ENCODE data around the gene SLC29A2. TPM values are rescaled to one million over a fixed set of nuclear protein-coding genes. Genes with fewer than 3 reads are reported as not detected.

The SLC29A2 gene
- polyA plus RNA-seq, 1 of the 3 experiments (the other 2 are of a cell fraction): 3.2 TPM

DNA sequence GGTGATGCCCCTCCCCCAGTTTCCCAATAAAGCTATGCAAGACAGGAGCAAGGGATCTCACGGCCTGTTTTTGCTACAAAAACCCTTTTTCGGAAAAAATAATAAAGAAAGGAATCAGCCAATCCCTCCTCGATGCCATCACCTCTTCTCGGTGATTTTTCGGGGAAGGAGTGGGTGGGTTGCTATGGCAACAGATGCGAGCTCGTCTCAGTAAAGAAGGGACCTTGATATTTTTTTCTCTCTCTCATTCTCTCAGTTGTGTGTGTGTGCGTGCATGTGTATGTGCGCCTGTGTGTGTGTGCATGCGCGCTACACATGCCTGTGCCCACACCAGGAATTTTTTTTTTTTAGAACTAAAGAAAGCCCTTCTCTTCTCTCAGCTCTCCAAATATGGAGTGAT, 45.4 kb upstream of the SLC29A2 start (continued):
- TF ChIP-seq RCOR1 (IDR thresholded peaks at IDR 0.05; ENCODE audit: low read length) (no peak), RFX5 (IDR thresholded peaks at IDR 0.05; ENCODE audit: low read length) (no peak), GATA2 (CRISPR knock-in tag; IDR thresholded peaks at IDR 0.05) (no peak)

DNA sequence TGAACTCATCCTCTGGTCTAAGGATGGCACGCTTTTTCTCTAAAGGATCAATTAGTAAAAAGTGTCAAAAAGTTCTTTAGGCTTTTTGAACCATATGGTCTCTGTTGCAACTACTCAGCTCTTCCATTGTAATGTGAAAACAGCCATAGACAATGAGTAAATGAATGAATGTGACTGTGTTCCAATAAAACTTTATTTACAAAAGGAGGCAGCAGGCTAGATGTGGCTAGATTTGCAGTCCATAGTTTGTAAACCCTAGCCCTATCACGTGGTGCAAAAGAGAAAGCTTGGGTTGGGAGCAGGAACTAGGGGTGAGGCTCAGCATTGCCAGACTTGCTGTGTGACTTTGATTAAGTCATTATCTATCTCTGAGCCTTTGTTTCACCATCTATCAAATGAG, 43.9 kb upstream of the SLC29A2 start:
- Histone ChIP-seq H3K36me3 (replicated peaks in 1 of 2; ENCODE audit: control insufficient read depth in 1 of 2, insufficient read depth in 2 of 2, low read length in 1 of 2) (no peaks in the 10 kb centered on the region), H3K9me2 (no peaks in the 10 kb centered on the region), H3K4me2 (no peak overlapping the region), H2AFZ (ENCODE audit: low read depth) (no peak overlapping the region), H3K4me1 (ENCODE audit: control insufficient read depth in 1 of 2, insufficient read depth in 2 of 2, low read depth in 1 of 2, low read length in 1 of 2) (peaks cover 4 to 8% of the 10 kb centered on the region in 2 experiments; a peak in 2 of 4 replicates), H3K4me3 (ENCODE audit: low read depth in 2 of 2, low read length in 1 of 2) (no peak overlapping the region), H3F3A (replicated peaks; ENCODE audit: insufficient read depth) (peaks cover 6% of the 10 kb centered on the region), H3K9ac (no peak overlapping the region), H3K27ac (ENCODE audit: low read depth in 2 of 2, low read length in 1 of 2) (no peak overlapping the region), H3K27me3 (ENCODE audit: insufficient read depth) (peaks cover 24% of the 10 kb centered on the region), H4K20me1 (ENCODE audit: insufficient read depth) (peaks cover 15% of the 10 kb centered on the region), H3K9me3 (no peaks in the 10 kb centered on the region), H3K79me2 (ENCODE audit: insufficient read depth) (no peaks in the 10 kb centered on the region)
- 21% methylated on average over 2 of the region's 2 CpGs for WGBS (ENCODE audit: low lambda C conversion rate)
- DNase-seq: no peak
- ChIA-PET POLR2A (no interaction called here), CTCF (interaction anchor here (3.0 to 22.6 kb wide), 4 partner anchors 1 to 29 kb away, joined by 13 to 617 read pairs (median 320); partner anchors contain the start of genes MRPL11 and NPAS4)
- TF ChIP-seq GATA2 (CRISPR knock-in tag; IDR thresholded peaks at IDR 0.05): no peak

DNA sequence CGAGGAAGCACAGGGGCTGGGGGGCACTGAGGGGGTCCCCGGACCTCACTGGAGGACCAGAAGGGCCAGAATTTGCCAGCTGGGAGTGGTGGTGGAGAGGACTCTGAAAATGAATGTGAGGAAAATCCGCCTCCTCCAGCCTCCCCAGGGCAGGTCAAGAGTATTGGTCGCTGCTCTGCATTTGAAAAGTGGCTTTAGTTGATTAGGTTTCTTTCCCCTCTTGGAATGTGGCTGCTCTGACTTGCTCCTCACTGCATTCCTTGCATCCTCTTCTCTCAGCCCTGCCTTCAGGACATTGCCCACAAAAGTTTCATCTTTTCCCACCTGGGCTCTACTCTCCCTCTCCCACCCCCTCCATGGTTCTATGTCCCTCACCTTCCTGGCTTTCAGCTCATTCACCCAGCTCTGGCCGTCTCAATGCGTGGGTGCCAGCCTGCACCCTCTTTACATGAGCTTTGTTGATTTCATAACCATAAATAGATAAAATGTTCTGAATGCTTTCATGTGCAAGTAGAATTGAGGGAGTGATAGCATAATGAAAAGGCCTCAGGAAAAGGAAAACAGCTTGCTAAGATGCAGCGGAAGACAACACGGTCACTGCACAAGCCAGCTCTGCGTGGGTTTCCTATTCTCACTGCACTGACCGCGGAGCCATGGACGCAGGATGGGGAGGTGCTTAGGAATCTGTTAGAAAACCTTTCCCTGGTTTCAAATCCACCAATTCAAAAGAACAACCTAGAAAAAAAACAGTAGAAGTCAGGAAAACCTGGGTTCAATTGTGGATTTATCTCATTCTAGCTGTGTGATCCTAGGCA, 42.8 kb upstream of the SLC29A2 start:
- Histone ChIP-seq H3K9me2 (no peaks in the 10 kb centered on the region), H3K36me3 (replicated peaks in 1 of 2; ENCODE audit: control insufficient read depth in 1 of 2, insufficient read depth in 2 of 2, low read length in 1 of 2) (no peaks in the 10 kb centered on the region), H3K9ac (no peak overlapping the region), H3K27ac (ENCODE audit: low read depth in 2 of 2, low read length in 1 of 2) (no peak overlapping the region), H4K20me1 (ENCODE audit: insufficient read depth) (peaks cover 12% of the 10 kb centered on the region), H2AFZ (ENCODE audit: low read depth) (no peak overlapping the region), H3K9me3 (no peaks in the 10 kb centered on the region), H3K4me1 (ENCODE audit: control insufficient read depth in 1 of 2, insufficient read depth in 2 of 2, low read depth in 1 of 2, low read length in 1 of 2) (peaks cover 3 to 4% of the 10 kb centered on the region in 2 experiments; a peak in 2 of 4 replicates), H3F3A (replicated peaks; ENCODE audit: insufficient read depth) (peaks cover 6% of the 10 kb centered on the region), H3K79me2 (ENCODE audit: insufficient read depth) (no peaks in the 10 kb centered on the region), H3K27me3 (ENCODE audit: insufficient read depth) (peaks cover 13% of the 10 kb centered on the region; the same call in 1 of the 2 replicates), H3K4me3 (ENCODE audit: low read depth in 2 of 2, low read length in 1 of 2) (no peak overlapping the region), H3K4me2 (no peak overlapping the region)
- DNase-seq: no peak
- TF ChIP-seq, protein P1, sequence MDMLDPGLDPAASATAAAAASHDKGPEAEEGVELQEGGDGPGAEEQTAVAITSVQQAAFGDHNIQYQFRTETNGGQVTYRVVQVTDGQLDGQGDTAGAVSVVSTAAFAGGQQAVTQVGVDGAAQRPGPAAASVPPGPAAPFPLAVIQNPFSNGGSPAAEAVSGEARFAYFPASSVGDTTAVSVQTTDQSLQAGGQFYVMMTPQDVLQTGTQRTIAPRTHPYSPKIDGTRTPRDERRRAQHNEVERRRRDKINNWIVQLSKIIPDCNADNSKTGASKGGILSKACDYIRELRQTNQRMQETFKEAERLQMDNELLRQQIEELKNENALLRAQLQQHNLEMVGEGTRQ (IDR thresholded peaks at IDR 0.05; ENCODE audit: borderline replicate concordance, low read depth, low read length): no peak
- POLR2A ChIA-PET: no interaction called here
- 67% methylated on average over 12 of the region's 12 CpGs for WGBS (ENCODE audit: low lambda C conversion rate)
- CTCF ChIA-PET: interaction anchor here (0.9 to 17.9 kb wide), 4 partner anchors 12 to 103 kb away, joined by 3 to 617 read pairs (median 9); partner anchors contain the start of genes MRPL11 and NPAS4

DNA sequence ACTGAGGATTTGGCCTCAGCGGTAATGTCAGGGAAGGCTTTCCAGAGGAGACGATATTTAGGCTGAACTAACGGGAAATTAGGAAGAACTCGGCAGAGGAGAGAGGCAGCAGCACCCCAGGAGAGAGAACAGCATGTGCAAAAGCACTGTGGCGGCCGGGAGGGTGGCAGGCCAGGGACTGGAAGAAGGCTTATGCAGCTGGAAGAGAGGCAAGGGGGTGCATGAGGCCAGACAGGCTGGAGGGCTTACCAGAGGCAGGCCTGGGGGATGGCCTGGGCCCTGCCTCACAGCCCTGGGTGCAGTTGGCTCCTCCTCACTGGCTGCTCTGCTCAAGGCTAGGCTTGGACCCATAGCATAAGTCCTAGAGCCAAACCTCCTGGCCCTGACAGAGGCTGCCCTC, 41.6 kb upstream of the SLC29A2 start:
- no peak overlapping the region for H3K27ac ChIP-seq (ENCODE audit: low read depth in 2 of 2, low read length in 1 of 2)
- 43% methylated on average over 6 of the region's 6 CpGs for WGBS (ENCODE audit: low lambda C conversion rate)
- peaks cover 3 to 4% of the 10 kb centered on the region in 2 experiments; a peak in 2 of 4 replicates for H3K4me1 ChIP-seq (ENCODE audit: control insufficient read depth in 1 of 2, insufficient read depth in 2 of 2, low read depth in 1 of 2, low read length in 1 of 2)
- no peak overlapping the region for H3K9ac ChIP-seq
- no peaks in the 10 kb centered on the region for H3K36me3 ChIP-seq (replicated peaks in 1 of 2; ENCODE audit: control insufficient read depth in 1 of 2, insufficient read depth in 2 of 2, low read length in 1 of 2)
- 0 out of 2 replicates have a peak, but pooled peaks cover 3% of the 10 kb centered on the region for H4K20me1 ChIP-seq (ENCODE audit: insufficient read depth)
- no peaks in the 10 kb centered on the region for H3F3A ChIP-seq (replicated peaks; ENCODE audit: insufficient read depth)
- no peaks in the 10 kb centered on the region for H3K9me2 ChIP-seq
- DNase-seq: no peak
- POLR2A ChIA-PET: no interaction called here
- H3K9me3 ChIP-seq: no peaks in the 10 kb centered on the region
- H3K4me2 ChIP-seq: no peak overlapping the region
- H3K4me3 ChIP-seq (ENCODE audit: low read depth in 2 of 2, low read length in 1 of 2): no peak overlapping the region
- 0 out of 2 replicates have a peak, but pooled peaks cover 10% of the 10 kb centered on the region for H3K27me3 ChIP-seq (ENCODE audit: insufficient read depth)
- no peak overlapping the region for H2AFZ ChIP-seq (ENCODE audit: low read depth)
- CTCF ChIA-PET: interaction anchor here (3.0 to 17.9 kb wide), 2 partner anchors 13 to 27 kb away, joined by 13 to 617 read pairs; partner anchors contain the start of gene NPAS4
- H3K79me2 ChIP-seq (ENCODE audit: insufficient read depth): no peaks in the 10 kb centered on the region
- no peak for TF ChIP-seq TEAD4 (IDR thresholded peaks at IDR 0.05; ENCODE audit: borderline replicate concordance, insufficient read depth)
- TF ChIP-seq, protein P2, sequence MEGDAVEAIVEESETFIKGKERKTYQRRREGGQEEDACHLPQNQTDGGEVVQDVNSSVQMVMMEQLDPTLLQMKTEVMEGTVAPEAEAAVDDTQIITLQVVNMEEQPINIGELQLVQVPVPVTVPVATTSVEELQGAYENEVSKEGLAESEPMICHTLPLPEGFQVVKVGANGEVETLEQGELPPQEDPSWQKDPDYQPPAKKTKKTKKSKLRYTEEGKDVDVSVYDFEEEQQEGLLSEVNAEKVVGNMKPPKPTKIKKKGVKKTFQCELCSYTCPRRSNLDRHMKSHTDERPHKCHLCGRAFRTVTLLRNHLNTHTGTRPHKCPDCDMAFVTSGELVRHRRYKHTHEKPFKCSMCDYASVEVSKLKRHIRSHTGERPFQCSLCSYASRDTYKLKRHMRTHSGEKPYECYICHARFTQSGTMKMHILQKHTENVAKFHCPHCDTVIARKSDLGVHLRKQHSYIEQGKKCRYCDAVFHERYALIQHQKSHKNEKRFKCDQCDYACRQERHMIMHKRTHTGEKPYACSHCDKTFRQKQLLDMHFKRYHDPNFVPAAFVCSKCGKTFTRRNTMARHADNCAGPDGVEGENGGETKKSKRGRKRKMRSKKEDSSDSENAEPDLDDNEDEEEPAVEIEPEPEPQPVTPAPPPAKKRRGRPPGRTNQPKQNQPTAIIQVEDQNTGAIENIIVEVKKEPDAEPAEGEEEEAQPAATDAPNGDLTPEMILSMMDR (IDR thresholded peaks at IDR 0.05): no peak
- TF ChIP-seq, protein P3, sequence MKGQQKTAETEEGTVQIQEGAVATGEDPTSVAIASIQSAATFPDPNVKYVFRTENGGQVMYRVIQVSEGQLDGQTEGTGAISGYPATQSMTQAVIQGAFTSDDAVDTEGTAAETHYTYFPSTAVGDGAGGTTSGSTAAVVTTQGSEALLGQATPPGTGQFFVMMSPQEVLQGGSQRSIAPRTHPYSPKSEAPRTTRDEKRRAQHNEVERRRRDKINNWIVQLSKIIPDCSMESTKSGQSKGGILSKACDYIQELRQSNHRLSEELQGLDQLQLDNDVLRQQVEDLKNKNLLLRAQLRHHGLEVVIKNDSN (IDR thresholded peaks at IDR 0.05; ENCODE audit: borderline replicate concordance, low read depth): no peak
- TF ChIP-seq, protein P4, sequence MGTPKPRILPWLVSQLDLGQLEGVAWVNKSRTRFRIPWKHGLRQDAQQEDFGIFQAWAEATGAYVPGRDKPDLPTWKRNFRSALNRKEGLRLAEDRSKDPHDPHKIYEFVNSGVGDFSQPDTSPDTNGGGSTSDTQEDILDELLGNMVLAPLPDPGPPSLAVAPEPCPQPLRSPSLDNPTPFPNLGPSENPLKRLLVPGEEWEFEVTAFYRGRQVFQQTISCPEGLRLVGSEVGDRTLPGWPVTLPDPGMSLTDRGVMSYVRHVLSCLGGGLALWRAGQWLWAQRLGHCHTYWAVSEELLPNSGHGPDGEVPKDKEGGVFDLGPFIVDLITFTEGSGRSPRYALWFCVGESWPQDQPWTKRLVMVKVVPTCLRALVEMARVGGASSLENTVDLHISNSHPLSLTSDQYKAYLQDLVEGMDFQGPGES (IDR thresholded peaks at IDR 0.05; ENCODE audit: low read depth, low read length): no peak
- TF ChIP-seq GABPA (IDR thresholded peaks at IDR 0.05; ENCODE audit: low read depth): no peak
- no peak for TF ChIP-seq TCF12 (IDR thresholded peaks at IDR 0.05)
- TF ChIP-seq JUND (IDR thresholded peaks at IDR 0.05): no peak
- no peak for TF ChIP-seq YY1 (IDR thresholded peaks at IDR 0.05; ENCODE audit: low read depth)
- TF ChIP-seq FOXJ3 (CRISPR knock-in tag; IDR thresholded peaks at IDR 0.05): no peak

All from SK-N-SH (cell line).